Measurements from ENCODE around the gene DEPDC5.
A peak's percentile ranks its signal among the peaks of the same experiment; 100 is the strongest.
"Not testable (repeated sequence)": the region's sequence is repeated elsewhere in the genome, so short reads cannot be mapped to it uniquely, and the experiment has no call there.

The DEPDC5 gene

DNA sequence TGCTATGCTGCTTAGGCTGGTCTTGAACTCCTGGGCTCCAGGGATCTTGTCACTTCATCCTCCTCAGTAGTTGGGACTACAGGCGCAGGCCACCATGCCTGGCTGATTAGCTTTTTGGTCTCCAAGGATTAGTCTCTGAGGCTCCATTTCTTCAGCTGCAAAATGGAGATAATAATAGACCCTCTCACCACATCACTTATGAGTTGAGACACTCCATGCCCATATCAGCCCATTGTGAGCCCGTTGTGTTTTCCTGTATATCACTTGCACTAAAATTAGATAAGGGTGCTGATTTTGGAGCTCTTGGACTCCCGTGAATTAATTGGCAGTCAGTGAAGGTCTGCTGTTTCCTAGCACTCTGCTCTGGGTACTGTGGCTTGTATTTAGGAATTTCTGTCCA, 36.0 kb downstream of the DEPDC5 start:
- TF ChIP-seq, protein P1, sequence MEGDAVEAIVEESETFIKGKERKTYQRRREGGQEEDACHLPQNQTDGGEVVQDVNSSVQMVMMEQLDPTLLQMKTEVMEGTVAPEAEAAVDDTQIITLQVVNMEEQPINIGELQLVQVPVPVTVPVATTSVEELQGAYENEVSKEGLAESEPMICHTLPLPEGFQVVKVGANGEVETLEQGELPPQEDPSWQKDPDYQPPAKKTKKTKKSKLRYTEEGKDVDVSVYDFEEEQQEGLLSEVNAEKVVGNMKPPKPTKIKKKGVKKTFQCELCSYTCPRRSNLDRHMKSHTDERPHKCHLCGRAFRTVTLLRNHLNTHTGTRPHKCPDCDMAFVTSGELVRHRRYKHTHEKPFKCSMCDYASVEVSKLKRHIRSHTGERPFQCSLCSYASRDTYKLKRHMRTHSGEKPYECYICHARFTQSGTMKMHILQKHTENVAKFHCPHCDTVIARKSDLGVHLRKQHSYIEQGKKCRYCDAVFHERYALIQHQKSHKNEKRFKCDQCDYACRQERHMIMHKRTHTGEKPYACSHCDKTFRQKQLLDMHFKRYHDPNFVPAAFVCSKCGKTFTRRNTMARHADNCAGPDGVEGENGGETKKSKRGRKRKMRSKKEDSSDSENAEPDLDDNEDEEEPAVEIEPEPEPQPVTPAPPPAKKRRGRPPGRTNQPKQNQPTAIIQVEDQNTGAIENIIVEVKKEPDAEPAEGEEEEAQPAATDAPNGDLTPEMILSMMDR (IDR thresholded peaks at IDR 0.05; ENCODE audit: low read depth, low read length), result no peak
- in situ Hi-C loops (cut with HindIII; ENCODE audit: low sequenced_read_pairs), result no loop called here
- DNase-seq (ENCODE audit: low read depth, low spot score), result no peak
- H3K4me3 ChIP-seq (ENCODE audit: low read depth, low read length), result no peak overlapping the region

DNA sequence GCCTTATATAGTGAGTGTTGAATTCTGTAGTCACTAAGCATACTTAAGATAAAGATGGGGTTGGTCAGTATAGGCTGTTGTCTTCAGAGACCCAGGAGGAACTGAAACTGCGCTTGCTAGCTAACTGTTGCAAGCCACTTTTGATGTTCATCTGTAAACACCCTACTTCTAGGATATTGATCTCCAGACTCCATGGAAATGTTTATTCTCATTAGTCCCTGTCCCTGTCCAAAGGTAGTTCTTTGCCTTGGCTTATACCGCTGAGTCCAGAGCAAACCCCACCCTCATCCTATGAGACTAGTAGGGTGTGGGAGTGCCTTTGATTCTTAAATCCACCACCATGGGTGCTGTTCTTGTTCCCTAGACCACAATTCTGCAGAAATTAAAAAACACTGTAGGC, 36.4 kb downstream of the DEPDC5 start:
- H3K4me3 ChIP-seq (ENCODE audit: low read depth, low read length), result no peak overlapping the region
- DNase-seq (ENCODE audit: low read depth, low spot score), result no peak
- TF ChIP-seq, protein P1 (IDR thresholded peaks at IDR 0.05; ENCODE audit: low read depth, low read length), result no peak
- in situ Hi-C loops (cut with HindIII; ENCODE audit: low sequenced_read_pairs), result no loop called here

DNA sequence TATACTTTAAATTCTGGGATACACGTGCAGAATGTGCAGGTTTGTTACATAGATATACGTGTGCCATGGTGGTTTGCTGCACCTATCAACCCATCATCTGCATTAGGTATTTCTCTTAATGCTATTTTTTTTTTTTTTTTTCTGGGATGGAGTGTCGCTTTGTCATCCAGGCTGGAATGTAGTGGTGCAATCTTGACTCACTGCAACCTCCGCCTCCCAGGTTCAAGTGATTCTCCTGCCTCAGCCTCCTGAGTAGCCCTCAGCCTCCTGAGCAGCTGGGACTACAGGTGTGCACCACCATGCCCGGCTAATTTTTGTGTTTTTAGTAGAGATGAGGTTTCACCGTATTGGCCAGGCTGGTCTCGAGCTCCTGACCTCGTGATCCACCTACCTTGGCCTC, 45.5 kb downstream of the DEPDC5 start:
- in situ Hi-C loops (cut with HindIII; ENCODE audit: low sequenced_read_pairs); DNase-seq (ENCODE audit: low read depth, low spot score); H3K4me3 ChIP-seq (ENCODE audit: low read depth, low read length): not testable (repeated sequence)

DNA sequence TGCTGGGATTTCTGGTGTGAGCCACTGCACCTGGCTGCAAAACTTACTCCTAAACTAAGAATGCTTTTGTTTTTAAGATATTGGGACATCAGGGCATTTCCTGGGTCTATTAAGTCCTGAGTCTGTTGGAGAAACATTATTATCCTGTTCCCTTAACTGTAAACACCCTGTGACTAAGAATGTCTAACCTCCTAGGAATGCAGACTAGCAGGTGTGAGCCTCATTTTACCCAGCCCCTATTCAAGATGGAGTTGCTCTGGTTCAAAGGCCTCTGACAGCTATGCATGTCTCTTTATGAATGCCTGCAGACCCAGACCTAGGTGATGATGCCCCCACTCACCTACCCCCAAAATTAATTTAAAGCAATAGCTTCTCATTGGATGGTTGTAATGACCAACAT, 46.2 kb downstream of the DEPDC5 start:
- H3K4me3 ChIP-seq (ENCODE audit: low read depth, low read length), result no peak overlapping the region
- TF ChIP-seq, protein P1 (IDR thresholded peaks at IDR 0.05; ENCODE audit: low read depth, low read length), result no peak
- in situ Hi-C loops (cut with HindIII; ENCODE audit: low sequenced_read_pairs), result no loop called here
- DNase-seq (ENCODE audit: low read depth, low spot score), result peak; percentile 4

DNA sequence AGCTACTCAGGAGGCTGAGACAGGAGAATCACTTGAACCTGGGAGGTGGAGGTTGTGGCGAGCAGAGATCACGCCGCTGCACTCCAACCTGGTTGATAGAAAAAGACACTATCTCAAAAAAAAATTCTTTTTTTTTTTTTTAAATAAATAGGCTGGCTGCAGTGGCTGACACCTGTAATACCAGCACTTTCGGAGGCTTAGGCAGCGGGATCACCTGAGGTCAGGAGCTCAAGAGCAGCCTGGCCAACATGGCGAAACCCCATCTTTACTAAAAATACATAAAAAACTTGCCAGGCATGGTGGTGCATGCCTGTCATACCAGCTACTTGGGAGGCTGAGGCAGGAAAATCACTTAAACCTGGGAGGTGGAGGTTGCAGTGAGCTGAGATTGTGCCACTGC, 47.0 kb downstream of the DEPDC5 start:
- DNase-seq (ENCODE audit: low read depth, low spot score); H3K4me3 ChIP-seq (ENCODE audit: low read depth, low read length); in situ Hi-C loops (cut with HindIII; ENCODE audit: low sequenced_read_pairs): not testable (repeated sequence)

DNA sequence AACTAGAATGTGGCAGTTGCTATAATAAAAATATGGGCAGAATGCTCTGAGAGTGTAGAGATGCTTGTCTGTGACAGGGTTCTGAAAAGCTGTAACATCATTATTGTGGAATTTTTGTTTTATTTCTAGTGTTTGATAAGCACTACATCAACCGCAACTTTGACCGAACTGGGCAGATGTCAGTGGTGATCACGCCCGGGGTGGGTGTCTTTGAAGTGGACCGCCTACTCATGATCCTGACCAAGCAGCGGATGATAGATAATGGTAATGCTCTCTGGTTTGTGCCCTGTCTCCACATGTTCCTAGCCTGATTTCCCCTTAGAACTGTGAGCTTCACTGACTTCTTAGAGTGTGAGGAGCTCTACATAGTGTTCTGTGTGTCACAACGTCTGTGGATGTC, 48.8 kb downstream of the DEPDC5 start:
- no peak overlapping the region for H3K4me3 ChIP-seq (ENCODE audit: low read depth, low read length)
- DNase-seq (ENCODE audit: low read depth, low spot score), result no peak
- TF ChIP-seq, protein P1 (IDR thresholded peaks at IDR 0.05; ENCODE audit: low read depth, low read length), result no peak
- in situ Hi-C loops (cut with HindIII; ENCODE audit: low sequenced_read_pairs), result no loop called here

DNA sequence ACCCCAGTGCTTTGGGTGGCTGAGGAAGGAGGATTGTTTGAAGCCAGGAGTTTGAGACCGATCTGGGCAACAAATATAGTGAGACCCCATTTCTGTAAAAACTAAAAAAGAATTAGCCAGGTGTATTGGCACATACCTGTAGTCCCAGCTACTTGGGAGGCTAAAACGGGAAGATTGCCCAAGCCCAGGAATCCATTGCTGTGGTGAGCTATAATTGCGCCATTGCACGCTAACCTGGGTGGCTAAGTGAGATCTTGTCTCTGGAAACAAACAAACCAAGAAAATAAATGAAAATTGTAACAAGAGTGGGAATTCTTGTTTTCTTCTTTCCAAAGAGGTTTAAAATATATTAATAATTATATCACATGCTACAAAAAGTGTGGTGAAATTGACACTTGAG, 52.9 kb downstream of the DEPDC5 start:
- no peak for DNase-seq (ENCODE audit: low read depth, low spot score)
- TF ChIP-seq, protein P1 (IDR thresholded peaks at IDR 0.05; ENCODE audit: low read depth, low read length), result no peak
- in situ Hi-C loops (cut with HindIII; ENCODE audit: low sequenced_read_pairs), result no loop called here
- no peak overlapping the region for H3K4me3 ChIP-seq (ENCODE audit: low read depth, low read length)

DNA sequence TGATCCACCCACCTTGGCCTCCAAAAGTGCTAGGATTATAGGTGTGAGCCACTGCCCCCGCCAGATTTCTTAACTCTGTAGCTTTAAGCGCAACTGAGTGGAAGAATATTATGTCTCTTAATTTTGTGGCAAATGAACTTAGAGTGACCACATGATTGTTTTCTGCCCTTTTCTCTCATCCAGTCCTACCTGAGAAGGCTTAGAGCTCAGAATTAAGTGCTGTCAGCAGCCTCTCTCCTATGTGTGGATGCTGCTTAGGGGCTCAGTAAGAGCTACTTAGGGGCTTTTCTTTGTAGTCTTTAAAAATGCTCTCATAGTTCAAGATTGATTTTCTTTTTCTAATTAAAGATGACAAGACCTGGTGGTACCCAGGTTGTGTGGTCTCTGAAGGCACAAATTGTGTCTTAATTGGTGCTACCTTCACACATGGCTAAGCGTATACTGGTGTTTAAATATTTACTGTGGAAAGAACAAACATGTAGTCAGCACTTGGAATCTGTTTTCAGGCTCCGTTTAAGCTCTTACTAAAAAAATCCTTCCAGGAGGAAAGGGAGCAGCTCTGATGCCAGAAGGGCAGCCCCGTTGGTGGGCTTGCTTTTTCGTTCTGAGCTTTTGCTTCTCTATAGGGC, 59.3 kb downstream of the DEPDC5 start:
- no peak for DNase-seq (ENCODE audit: low read depth, low spot score)
- in situ Hi-C loops (cut with HindIII; ENCODE audit: low sequenced_read_pairs), result no loop called here
- TF ChIP-seq, protein P1 (IDR thresholded peaks at IDR 0.05; ENCODE audit: low read depth, low read length), result no peak
- no peak overlapping the region for H3K4me3 ChIP-seq (ENCODE audit: low read depth, low read length)

DNA sequence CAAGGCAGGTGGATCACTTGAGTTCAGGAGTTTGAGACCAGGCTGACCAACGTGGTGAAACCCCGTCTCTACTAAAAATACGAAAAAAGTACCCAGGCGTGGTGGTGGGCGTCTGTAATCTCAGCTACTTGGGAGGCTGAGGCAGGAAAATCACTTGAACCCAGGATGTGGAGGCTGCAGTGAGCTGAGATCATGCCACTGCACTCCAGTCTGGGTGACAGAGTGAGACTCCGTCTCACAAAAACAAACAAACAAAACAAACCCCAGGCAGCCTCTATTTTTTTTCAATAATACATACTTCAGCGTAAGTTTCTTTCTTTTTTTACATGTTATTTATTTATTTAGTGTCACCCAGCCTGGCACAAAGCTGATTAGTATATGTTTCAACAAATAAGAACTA, 60.1 kb downstream of the DEPDC5 start:
- H3K4me3 ChIP-seq (ENCODE audit: low read depth, low read length); in situ Hi-C loops (cut with HindIII; ENCODE audit: low sequenced_read_pairs); DNase-seq (ENCODE audit: low read depth, low spot score): not testable (repeated sequence)

All from astrocyte of the spinal cord (primary cell).